ENCODE data around the gene TMEM184A.
"Not testable (repeated sequence)": the region's sequence is repeated elsewhere in the genome, so short reads cannot be mapped to it uniquely, and the experiment has no call there.

The TMEM184A gene

GRCh38 chr7:1588978-1589377 lies 33.0 kb upstream of the TMEM184A start:
- DNase-seq, result no peak

DNA sequence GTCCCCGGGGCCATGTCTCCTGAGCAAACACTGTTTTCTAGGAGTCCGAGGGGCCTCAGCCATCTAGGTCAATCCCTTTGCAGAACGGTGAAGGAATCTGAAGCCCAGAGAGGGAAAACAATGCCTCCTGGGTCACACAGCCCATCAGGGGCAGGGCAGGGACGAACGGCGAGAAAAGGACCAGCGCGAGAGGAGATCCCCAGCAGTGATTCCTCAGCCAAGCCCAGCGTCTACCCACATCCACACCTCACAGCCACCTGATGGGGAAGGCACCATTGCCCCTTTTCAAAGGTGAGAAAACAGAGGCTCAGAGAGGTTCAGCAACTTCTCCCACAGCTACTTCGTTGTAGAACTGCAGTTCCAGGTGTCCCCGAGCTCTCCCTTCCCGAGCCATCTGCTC lies 31.7 kb upstream of the TMEM184A start:
- no peak for DNase-seq

GRCh38 chr7:1586827-1587705 lies 31.1 kb upstream of the TMEM184A start:
- no peak for DNase-seq

DNA sequence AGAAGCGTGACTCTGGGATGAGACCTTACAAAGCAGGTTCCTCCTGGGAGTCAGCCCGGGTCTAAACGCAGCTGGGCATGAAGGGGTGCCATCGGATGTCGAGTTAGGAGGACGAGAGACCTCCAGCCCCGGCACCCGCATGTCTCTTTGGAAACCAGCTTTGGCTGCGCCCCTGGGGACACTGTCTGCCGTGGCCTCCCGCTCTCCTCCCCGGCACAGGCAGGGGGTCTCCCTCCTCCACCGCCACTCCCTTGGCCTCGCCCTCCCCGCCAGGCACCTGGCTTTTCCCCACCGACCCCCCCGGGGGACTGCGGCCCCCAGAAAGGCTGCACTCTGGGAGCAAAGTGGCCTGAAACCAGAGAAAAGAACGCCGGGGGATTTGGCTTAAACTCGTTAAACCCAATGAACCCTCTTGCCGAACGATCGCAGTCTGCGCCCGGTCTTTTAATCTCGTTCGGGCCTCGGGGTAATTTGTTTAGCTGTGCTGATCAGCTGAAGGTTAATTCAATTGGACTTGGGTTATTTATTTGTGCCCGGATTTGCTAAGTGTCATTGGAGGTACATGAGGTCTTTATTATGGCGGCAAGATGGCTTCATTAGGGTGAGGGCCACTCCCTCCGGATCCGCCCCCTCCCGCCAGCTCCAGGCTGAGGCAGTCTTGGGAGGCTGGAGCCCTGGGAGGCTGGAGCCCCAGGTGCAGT lies 30.3 kb upstream of the TMEM184A start:
- DNase-seq, result no peak

DNA sequence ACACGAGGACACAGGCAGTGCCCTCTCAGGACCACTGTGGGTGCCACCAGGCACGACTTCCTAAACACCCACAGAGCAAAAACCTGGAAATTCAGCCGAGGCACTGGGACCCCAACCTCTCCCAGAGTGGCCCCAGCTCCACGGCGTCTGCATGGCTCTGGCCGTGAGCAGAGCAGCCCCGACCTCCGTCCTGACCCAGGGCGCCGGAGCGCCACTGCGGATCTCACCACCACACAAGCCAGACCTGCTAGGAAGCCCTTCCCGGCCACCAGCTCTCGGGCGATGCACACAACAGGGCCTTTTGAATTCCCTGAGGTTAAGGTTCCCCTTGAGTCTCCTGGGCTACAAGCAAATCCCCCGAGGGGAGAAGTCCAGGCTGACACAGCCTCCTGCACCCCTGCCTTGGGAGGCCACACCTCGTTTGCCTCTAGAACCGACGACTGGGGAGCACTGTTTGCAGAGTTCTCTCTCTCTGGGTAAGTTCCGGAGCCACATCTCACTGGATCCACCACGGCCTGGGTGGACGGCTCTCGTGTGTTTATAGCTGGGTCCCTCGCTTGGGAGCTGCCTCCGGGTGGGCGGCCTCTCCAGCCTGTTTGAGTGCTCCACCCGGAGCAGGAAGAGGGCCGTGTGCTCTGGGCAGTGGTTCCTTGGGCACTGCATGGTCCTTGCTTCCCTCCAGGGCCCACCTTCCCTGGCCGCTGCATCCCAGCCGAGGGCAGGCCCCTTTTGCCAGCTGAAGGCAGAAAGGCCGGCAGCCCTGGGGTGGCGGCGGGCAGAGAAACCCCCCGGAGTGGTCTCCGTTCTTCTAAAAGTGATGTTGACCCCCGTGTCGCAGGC lies 29.4 kb upstream of the TMEM184A start:
- no peak for DNase-seq

GRCh38 chr7:1584700-1585099 lies 28.7 kb upstream of the TMEM184A start:
- DNase-seq, result no peak

DNA sequence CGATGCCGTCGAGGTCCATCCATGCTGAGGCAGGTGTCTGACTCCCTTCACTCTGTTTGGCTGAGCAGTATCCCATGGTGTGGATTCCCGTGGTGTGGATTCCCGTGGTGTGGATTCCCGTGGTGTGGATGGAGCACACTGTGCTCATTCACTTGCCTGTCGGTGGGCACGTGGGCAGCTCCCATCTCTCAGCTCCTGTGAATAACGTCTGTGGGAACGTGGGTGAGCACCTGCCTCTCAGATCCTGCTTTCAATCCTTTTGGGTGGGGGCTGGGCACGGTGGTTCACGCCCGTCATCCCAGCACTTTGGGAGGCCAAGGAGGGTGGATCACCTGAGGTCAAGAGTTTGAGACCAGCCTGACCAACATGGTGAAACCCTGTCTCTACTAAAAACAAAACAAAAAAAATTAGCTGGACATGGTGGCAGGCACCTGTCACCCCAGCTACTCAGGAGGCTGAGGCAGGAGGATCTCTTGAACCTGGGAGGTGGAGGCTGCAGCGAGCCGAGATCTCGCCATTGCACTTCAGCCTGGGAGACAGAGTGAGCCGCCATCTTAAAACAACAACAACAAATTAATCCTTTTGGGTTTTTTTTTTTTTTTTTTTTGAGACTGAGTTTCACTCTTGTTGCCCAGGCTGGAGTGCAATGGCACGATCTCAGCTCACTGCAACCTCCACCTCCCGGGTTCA lies 27.4 kb upstream of the TMEM184A start:
- not testable (repeated sequence) for DNase-seq

DNA sequence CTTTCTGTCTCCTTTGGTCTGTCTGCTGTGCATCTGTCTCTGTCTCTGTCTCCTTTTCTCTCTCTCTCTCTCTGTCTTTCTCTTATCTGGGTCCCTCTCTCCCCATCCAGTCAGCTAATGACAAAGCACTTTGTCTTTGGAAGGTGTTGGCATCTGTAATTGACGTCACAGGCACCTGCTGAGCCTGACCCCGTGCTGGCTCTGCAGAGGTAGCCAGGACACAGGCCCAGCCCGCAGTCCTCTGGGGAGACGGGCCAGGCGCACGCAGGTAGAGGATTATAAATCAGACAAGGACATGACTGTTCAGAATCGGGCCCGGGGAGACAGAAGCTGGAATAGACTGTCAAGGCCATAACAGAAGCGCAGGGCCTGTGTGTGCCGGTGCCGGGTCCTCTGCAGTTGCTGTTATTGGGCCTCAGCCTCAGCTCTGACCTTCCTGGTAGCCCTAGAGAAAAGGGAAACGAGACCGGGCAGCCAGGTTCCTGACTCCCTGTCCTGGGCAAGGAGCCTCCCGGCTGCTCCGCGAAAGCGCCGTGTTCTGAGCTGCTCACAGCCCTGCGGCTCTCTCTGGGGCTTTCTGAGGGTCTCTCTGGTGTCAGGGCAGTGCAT lies 24.5 kb upstream of the TMEM184A start:
- DNase-seq, result no peak

- peak; percentile 34 to 39 for DNase-seq
Observed at GRCh38 chr7:1579481-1580421, 23.7 kb upstream of the TMEM184A start.

- DNase-seq, result no peak
Observed at GRCh38 chr7:1578513-1578912, 22.5 kb upstream of the TMEM184A start.

DNA sequence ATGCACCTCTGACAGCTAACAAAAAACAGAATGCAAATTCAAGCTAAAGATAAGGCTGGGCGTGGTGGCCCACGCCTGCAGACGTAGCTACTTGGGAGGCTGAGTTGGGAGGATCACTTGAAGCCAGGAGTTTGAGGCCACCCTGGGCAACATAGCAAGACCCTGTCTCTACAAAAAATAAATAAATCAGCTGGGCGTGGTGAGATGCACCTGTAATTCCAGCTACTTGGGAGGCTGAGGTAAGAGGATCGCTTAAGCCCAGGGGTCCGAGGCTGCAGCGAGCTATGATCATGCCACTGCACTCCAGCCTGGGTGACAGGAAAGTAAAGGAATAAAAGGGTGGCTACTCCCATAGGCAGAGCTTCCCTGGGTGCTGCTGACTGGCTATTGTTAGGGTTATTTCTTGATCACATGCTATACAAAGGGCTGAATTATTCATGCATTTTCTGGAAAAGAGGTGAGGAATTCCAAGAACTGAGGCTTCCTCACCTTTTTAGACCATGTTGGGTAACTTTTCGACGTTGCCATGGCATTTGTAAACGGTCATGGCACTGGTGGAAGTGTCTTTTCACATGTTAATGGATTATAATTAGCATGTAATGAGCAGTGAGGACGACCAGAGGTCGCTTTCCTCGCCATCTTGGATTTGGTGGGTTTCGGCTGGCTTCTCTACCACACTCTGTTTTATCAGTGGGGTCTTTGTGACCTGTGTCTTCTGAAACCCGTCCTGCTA lies 20.7 kb upstream of the TMEM184A start:
- no peak for DNase-seq

DNA sequence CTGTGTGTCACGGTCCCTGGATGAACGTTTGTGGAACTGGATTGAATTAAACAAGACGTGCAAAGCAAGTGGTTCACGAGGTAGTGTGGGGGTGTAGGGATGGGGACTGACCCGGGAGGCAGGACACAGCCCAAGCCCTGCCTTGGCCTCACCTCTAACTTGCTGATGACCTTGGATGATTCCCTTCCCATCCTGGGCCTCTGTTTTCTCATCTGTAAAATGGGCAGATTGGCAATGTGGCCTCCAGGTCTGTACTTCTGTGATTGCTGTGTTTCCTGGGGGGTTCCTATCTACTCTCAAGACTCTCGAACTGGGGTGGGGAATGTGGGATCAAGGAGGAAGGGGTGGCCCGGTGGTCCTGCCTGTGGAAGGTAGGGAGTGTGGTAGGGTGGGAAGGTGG lies 19.8 kb upstream of the TMEM184A start:
- DNase-seq, result no peak

- no peak for DNase-seq
Observed at GRCh38 chr7:1572111-1572822, 16.3 kb upstream of the TMEM184A start.

GRCh38 chr7:1569833-1570632 lies 14.0 kb upstream of the TMEM184A start, which contains the start of gene PSMG3:
Gene PSMG3 (minus strand): TSS chr7:1570032. CDS start chr7:1569339, 693 bp downstream.
- DNase-seq, result peak; percentile 71 to 72

- DNase-seq, result no peak
Observed at GRCh38 chr7:1569440-1569832, 13.4 kb upstream of the TMEM184A start.

- DNase-seq, result peak in 1 of 2 experiments; percentile 10
Observed at GRCh38 chr7:1569016-1569415, 13.0 kb upstream of the TMEM184A start.

DNA sequence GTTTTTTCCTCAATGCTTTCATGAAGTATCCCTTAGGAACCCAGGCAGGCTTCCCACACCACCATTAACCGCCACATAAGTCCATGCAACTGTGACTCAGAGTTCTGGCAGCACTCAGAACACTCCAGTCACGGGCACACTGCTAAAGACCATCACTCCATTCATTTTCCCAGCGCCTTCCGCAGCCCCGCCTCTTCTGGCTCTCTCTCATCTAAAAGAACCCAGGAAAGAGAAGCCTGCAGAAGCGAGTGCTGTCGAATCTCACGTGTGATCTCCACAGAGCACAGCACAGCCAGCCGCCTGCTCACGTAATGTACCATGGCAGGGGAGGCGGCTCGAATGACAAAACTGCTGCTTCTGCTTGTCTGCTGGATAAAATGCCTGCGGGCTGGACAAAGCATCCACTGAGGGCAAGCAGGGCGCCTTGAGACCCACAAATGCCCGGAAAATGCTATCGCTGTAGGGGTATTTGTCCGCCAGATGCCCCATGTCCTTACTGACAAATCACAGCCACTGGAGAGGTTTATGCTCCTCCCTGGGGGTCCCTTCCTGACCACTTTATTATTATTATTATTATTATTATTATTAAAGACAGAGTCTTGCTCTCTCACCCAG lies 12.0 kb upstream of the TMEM184A start:
- DNase-seq, result no peak
